Measurements from ENCODE around the gene ATXN7L1. TPM values are rescaled to one million over a fixed set of nuclear protein-coding genes. Genes with fewer than 3 reads are reported as not detected.
A peak's percentile ranks its signal among the peaks of the same experiment; 100 is the strongest.

The ATXN7L1 gene
- total RNA-seq, 4 donors from 2014 or later: 8.0 to 14.1 (median 10.6) TPM

DNA sequence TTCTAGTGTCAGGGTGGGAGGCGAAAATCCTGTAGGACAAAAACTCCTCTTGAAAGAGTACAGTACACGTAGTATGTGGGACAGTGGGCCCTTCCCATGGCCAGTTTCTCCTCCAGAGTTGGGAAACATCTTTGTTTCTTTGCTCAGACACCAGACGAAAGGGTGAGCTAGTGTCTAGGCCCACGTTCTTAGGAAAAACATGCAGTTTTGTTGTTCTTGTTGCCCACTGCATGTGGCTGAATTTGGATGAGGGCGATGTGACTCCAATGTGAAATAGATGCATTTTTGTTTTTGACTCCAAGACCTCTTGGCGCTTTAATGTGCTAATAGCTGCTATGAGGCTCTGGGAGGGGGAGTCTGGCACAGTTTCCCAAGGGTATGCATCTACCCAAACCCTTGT is 100.8 kb downstream of the ATXN7L1 start:
- H3K27me3 ChIP-seq: no peaks in the 10 kb centered on the region
- TF ChIP-seq, protein P1, sequence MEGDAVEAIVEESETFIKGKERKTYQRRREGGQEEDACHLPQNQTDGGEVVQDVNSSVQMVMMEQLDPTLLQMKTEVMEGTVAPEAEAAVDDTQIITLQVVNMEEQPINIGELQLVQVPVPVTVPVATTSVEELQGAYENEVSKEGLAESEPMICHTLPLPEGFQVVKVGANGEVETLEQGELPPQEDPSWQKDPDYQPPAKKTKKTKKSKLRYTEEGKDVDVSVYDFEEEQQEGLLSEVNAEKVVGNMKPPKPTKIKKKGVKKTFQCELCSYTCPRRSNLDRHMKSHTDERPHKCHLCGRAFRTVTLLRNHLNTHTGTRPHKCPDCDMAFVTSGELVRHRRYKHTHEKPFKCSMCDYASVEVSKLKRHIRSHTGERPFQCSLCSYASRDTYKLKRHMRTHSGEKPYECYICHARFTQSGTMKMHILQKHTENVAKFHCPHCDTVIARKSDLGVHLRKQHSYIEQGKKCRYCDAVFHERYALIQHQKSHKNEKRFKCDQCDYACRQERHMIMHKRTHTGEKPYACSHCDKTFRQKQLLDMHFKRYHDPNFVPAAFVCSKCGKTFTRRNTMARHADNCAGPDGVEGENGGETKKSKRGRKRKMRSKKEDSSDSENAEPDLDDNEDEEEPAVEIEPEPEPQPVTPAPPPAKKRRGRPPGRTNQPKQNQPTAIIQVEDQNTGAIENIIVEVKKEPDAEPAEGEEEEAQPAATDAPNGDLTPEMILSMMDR (IDR thresholded peaks at IDR 0.05): no peak
- no peak for TF ChIP-seq POLR2A (IDR thresholded peaks at IDR 0.05)
- H3K36me3 ChIP-seq: peaks cover 0 to 5% (median 0%) of the 10 kb centered on the region in 3 donors
- H3K4me3 ChIP-seq: no peak overlapping the region
- DNase-seq: no peak
- peak overlapping the region in 2 of 4 donors; percentile 18 to 50 for H3K27ac ChIP-seq
- peaks cover 0 to 33% (median 4%) of the 10 kb centered on the region in 3 donors for H3K4me1 ChIP-seq
- intact Hi-C loops (cut with DNase I): no loop called here
- 91 to 95% methylated on average over 6 of the region's 6 CpGs for WGBS, 2 donors
- no peaks in the 10 kb centered on the region for H3K9me3 ChIP-seq

DNA sequence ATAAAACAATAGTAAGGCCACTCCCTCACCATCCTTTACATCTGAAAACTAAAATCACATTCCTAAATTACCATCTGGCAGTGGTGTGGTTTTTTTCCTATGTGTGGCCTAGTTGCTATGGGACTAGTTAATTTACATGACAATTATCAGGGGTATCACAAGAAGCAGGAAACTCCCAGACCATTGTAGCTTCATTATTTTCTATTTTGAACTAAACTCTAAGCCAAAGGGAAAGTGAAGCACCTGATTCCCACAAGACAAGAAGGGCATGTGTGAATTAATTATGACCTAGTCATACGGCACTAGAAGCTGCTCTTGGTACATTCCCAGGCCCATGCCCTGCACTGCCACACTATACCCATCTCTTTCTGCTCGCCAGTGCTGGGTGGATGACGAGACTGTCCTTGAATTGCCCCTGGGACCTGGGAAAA is 103.4 kb downstream of the ATXN7L1 start:
- no peak overlapping the region for H3K27ac ChIP-seq
- H3K4me3 ChIP-seq: no peak overlapping the region
- intact Hi-C loops (cut with DNase I): no loop called here
- no peak for DNase-seq
- no peaks in the 10 kb centered on the region for H3K9me3 ChIP-seq
- WGBS, 2 donors: 74 to 94% methylated on average over 3 of the region's 3 CpGs
- TF ChIP-seq, protein P1 (IDR thresholded peaks at IDR 0.05): no peak
- no peak for TF ChIP-seq POLR2A (IDR thresholded peaks at IDR 0.05)
- peaks cover 0 to 38% (median 15%) of the 10 kb centered on the region in 3 donors for H3K4me1 ChIP-seq
- H3K36me3 ChIP-seq: peaks cover 0 to 5% (median 0%) of the 10 kb centered on the region in 3 donors
- H3K27me3 ChIP-seq: no peaks in the 10 kb centered on the region

GRCh38 chr7:105769901-105770628 is 106.3 kb downstream of the ATXN7L1 start:
- no peak for DNase-seq
- Histone ChIP-seq H3K36me3 (peaks cover 0 to 5% (median 0%) of the 10 kb centered on the region in 3 donors), H3K4me3 (no peak overlapping the region), H3K27me3 (no peaks in the 10 kb centered on the region), H3K4me1 (peaks cover 0 to 15% (median 11%) of the 10 kb centered on the region in 3 donors), H3K27ac (no peak overlapping the region), H3K9me3 (no peaks in the 10 kb centered on the region)
- intact Hi-C loops (cut with DNase I): loop anchor here (10.0 kb wide), 3 partner anchors 105 to 385 kb away; partner anchors contain the start of gene ATXN7L1
- TF ChIP-seq POLR2A (IDR thresholded peaks at IDR 0.05): no peak
- TF ChIP-seq, protein P1 (IDR thresholded peaks at IDR 0.05): no peak
- 17 to 20% methylated on average over 9 of the region's 9 CpGs for WGBS, 2 donors

GRCh38 chr7:105768898-105769507 is 107.4 kb downstream of the ATXN7L1 start:
- Histone ChIP-seq H3K27ac (no peak overlapping the region), H3K9me3 (no peaks in the 10 kb centered on the region), H3K36me3 (peaks cover 0 to 5% (median 0%) of the 10 kb centered on the region in 3 donors), H3K27me3 (no peaks in the 10 kb centered on the region), H3K4me1 (peaks cover 0 to 14% (median 11%) of the 10 kb centered on the region in 3 donors), H3K4me3 (no peak overlapping the region)
- no peak for DNase-seq
- TF ChIP-seq POLR2A (IDR thresholded peaks at IDR 0.05): no peak
- TF ChIP-seq, protein P1 (IDR thresholded peaks at IDR 0.05): no peak
- intact Hi-C loops (cut with DNase I): loop anchor here (10.0 kb wide), 3 partner anchors 106 to 386 kb away; partner anchors contain the start of gene ATXN7L1
- WGBS, 2 donors: 82 to 93% methylated on average over 9 of the region's 9 CpGs

DNA sequence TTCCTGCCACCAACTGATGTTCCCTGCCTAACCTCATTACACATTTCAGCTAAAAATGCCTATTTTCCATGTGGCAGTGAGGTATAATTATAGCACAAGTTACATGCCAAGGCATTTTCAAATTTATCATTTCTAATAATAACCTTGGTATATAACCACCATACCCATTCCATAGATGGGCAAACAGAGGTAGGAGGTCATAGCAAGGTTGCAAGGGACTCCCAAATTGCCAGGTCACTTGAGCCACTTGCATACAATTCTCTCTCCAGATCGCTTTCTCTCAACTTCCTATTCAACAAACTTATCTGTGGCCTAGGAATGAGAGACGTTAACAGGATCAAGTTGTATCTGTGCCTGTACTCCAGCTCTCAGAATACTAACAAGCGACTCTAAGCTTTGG is 108.3 kb downstream of the ATXN7L1 start:
- 86 to 90% methylated on average over 3 of the region's 3 CpGs for WGBS, 2 donors
- no peaks in the 10 kb centered on the region for H3K27me3 ChIP-seq
- peaks cover 0 to 5% (median 0%) of the 10 kb centered on the region in 3 donors for H3K36me3 ChIP-seq
- H3K27ac ChIP-seq: no peak overlapping the region
- no peaks in the 10 kb centered on the region for H3K9me3 ChIP-seq
- intact Hi-C loops (cut with DNase I): loop anchor here (10.0 kb wide), 3 partner anchors 107 to 387 kb away; partner anchors contain the start of gene ATXN7L1
- TF ChIP-seq, protein P1 (IDR thresholded peaks at IDR 0.05): no peak
- no peak for TF ChIP-seq POLR2A (IDR thresholded peaks at IDR 0.05)
- no peak overlapping the region for H3K4me3 ChIP-seq
- DNase-seq: no peak
- H3K4me1 ChIP-seq: peaks cover 0 to 14% (median 11%) of the 10 kb centered on the region in 3 donors

All from esophagus squamous epithelium (tissue), 5 donors.